ENCODE measurements around the gene RPS21. TPM values are rescaled to one million over a fixed set of nuclear protein-coding genes. Genes with fewer than 3 reads are reported as not detected.

Gene RPS21
- total and polyA plus RNA-seq, 2 of the 13 experiments (the other 11 are each of a cell fraction or from before 2014, with no cell fraction given), result 2,647 to 11,063 TPM

GRCh38 chr20:62405108-62405980 lies 18.4 kb downstream of the RPS21 start (continued):
- TF ChIP-seq ZNF724P (CRISPR knock-in tag; IDR thresholded peaks at IDR 0.05; ENCODE audit: borderline replicate concordance) (peak; percentile 74; the same call in 1 of the 2 replicates), ZNF451 (CRISPR knock-in tag; IDR thresholded peaks at IDR 0.05) (no peak), TCF7L2 (IDR thresholded peaks at IDR 0.05; ENCODE audit: low read depth, low read length) (no peak), ZNF772 (CRISPR knock-in tag; IDR thresholded peaks at IDR 0.05) (no peak), SNAPC2 (CRISPR knock-in tag; IDR thresholded peaks at IDR 0.05) (no peak), DNMT3B (CRISPR knock-in tag; conservative IDR thresholded peaks at IDR 0.05) (no peak), ELF4 (CRISPR knock-in tag; IDR thresholded peaks at IDR 0.05; ENCODE audit: borderline replicate concordance) (no peak), ZNF280D (CRISPR knock-in tag; IDR thresholded peaks at IDR 0.05) (peak; percentile 68; the same call in 1 of the 2 replicates), ATM (IDR thresholded peaks at IDR 0.05; ENCODE audit: borderline replicate concordance) (no peak), HDAC6 (IDR thresholded peaks at IDR 0.05; ENCODE audit: low read depth, low read length) (no peak), YEATS2 (CRISPR knock-in tag; IDR thresholded peaks at IDR 0.05; ENCODE audit: borderline replicate concordance) (peak; percentile 0; the same call in 1 of the 2 replicates), ZNF446 (CRISPR knock-in tag; IDR thresholded peaks at IDR 0.05) (no peak), GATAD1 (CRISPR knock-in tag; IDR thresholded peaks at IDR 0.05) (peak; percentile 41; the same call in 1 of the 2 replicates), GPBP1L1 (CRISPR knock-in tag; IDR thresholded peaks at IDR 0.05) (no peak), THAP8 (CRISPR knock-in tag; IDR thresholded peaks at IDR 0.05; ENCODE audit: borderline replicate concordance) (no peak), ZFP37 (CRISPR knock-in tag; IDR thresholded peaks at IDR 0.05; ENCODE audit: borderline replicate concordance) (no peak), ZNF12 (CRISPR knock-in tag; IDR thresholded peaks at IDR 0.05) (0 out of 2 replicates have a peak, but pooled peaks have one; percentile 23), DBP (CRISPR knock-in tag; IDR thresholded peaks at IDR 0.05; ENCODE audit: not compliant biosample characterization) (no peak), TOE1 (CRISPR knock-in tag; IDR thresholded peaks at IDR 0.05) (peak; percentile 35; the same call in 1 of the 2 replicates)

Measured in HepG2 (cell line).